ENCODE measurements around the gene STX16. TPM values are rescaled to one million over a fixed set of nuclear protein-coding genes. Genes with fewer than 3 reads are reported as not detected.

Gene STX16
- total RNA-seq, 1 experiment from 2014 or later = 41.9 TPM

DNA sequence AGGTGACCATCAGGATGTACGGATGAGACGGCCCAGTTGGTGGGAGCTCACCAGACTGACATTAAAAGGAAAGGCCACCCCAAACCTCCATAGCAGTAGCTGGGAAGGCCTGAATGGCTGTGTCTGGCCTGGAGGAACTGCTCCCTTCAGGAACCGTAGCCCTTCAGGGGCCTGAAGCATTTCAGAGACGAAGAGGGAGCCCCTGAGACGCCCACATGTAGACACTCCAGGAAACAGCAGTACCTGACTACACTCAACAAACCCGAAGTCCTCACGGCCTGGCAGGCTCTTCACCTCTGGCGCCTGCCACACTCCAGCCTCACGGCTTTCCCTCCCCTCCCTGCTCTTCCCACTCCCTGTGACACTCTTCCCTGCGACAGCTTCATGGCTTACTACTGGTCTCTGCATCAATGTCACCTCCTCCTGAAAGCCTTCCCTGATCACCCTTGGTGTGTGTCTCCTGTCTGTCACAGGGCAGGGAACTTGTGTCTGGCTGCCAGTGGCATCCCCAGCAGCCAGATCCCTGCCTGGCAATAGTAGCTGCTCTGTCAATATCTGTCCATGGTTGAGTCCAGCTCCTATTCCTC, 14.6 kb upstream of the STX16 start:
- ChIA-PET POLR2A (no interaction called here), CTCF (no interaction called here)
- intact Hi-C loops (cut with micrococcal nuclease; ENCODE audit: unreplicated experiment) (no loop called here), in situ Hi-C loops (cut with HindIII; ENCODE audit: low pct_unique_long_range_greater_than_20kb, low sequenced_read_pairs) (no loop called here)
- TF ChIP-seq, protein P1, sequence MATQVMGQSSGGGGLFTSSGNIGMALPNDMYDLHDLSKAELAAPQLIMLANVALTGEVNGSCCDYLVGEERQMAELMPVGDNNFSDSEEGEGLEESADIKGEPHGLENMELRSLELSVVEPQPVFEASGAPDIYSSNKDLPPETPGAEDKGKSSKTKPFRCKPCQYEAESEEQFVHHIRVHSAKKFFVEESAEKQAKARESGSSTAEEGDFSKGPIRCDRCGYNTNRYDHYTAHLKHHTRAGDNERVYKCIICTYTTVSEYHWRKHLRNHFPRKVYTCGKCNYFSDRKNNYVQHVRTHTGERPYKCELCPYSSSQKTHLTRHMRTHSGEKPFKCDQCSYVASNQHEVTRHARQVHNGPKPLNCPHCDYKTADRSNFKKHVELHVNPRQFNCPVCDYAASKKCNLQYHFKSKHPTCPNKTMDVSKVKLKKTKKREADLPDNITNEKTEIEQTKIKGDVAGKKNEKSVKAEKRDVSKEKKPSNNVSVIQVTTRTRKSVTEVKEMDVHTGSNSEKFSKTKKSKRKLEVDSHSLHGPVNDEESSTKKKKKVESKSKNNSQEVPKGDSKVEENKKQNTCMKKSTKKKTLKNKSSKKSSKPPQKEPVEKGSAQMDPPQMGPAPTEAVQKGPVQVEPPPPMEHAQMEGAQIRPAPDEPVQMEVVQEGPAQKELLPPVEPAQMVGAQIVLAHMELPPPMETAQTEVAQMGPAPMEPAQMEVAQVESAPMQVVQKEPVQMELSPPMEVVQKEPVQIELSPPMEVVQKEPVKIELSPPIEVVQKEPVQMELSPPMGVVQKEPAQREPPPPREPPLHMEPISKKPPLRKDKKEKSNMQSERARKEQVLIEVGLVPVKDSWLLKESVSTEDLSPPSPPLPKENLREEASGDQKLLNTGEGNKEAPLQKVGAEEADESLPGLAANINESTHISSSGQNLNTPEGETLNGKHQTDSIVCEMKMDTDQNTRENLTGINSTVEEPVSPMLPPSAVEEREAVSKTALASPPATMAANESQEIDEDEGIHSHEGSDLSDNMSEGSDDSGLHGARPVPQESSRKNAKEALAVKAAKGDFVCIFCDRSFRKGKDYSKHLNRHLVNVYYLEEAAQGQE (IDR thresholded peaks at IDR 0.05; ENCODE audit: insufficient read depth in 1 of 2, low read depth in 2 of 2, low read length in 1 of 2) = no peak
- TF ChIP-seq, protein P2, sequence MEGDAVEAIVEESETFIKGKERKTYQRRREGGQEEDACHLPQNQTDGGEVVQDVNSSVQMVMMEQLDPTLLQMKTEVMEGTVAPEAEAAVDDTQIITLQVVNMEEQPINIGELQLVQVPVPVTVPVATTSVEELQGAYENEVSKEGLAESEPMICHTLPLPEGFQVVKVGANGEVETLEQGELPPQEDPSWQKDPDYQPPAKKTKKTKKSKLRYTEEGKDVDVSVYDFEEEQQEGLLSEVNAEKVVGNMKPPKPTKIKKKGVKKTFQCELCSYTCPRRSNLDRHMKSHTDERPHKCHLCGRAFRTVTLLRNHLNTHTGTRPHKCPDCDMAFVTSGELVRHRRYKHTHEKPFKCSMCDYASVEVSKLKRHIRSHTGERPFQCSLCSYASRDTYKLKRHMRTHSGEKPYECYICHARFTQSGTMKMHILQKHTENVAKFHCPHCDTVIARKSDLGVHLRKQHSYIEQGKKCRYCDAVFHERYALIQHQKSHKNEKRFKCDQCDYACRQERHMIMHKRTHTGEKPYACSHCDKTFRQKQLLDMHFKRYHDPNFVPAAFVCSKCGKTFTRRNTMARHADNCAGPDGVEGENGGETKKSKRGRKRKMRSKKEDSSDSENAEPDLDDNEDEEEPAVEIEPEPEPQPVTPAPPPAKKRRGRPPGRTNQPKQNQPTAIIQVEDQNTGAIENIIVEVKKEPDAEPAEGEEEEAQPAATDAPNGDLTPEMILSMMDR (IDR thresholded peaks at IDR 0.05) = no peak
- TF ChIP-seq POLR2AphosphoS5 (IDR thresholded peaks at IDR 0.05; ENCODE audit: low read depth, low read length) (no peak), SIN3A (IDR thresholded peaks at IDR 0.05; ENCODE audit: borderline replicate concordance, insufficient read depth, low read depth, low read length) (no peak), TCF7L2 (IDR thresholded peaks at IDR 0.05; ENCODE audit: low read depth, low read length) (no peak)
- H3K27ac ChIP-seq (ENCODE audit: low read length) = no peak overlapping the region
- no peak for DNase-seq (ENCODE audit: low read depth, low spot score)
- no peak overlapping the region for H3K4me3 ChIP-seq (ENCODE audit: low read depth in 2 of 2, low read length in 2 of 2)
- no peaks in the 10 kb centered on the region for H3K4me1 ChIP-seq (ENCODE audit: control insufficient read depth, insufficient read depth, low read length)
- no TSS peak for BruUV-seq (replicated peaks)
- H3K9me3 ChIP-seq (ENCODE audit: control insufficient read depth, insufficient read depth, low read depth, low read length) = no peaks in the 10 kb centered on the region
- H3K27me3 ChIP-seq (ENCODE audit: control insufficient read depth, insufficient read depth, low read length) = no peaks in the 10 kb centered on the region
- H3K36me3 ChIP-seq (ENCODE audit: control insufficient read depth, insufficient read depth, low read length) = no peaks in the 10 kb centered on the region
- no peak for ATAC-seq

DNA sequence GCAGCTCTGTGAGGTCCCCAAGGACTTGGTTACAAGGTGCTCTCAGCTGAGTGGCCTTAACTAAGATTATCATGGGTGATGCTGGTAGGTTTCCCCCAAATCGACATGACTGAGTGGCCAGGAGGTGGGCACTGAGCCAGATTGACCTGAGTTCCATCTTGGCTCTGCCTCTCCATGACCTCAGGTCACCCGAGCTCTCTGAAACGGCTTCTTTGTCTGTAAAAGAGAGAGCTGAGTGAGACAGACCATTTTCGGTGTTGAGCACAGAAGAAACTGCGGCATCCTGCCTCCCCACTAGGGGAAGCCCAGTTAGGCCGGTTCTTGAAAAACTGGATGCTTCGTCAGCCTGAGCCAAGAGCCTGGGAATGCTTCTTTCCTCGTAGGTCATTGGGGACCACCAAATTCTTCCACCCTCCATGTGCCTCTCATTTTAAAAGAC, 14.1 kb upstream of the STX16 start:
- in situ Hi-C loops (cut with HindIII; ENCODE audit: low pct_unique_long_range_greater_than_20kb, low sequenced_read_pairs) (no loop called here), intact Hi-C loops (cut with micrococcal nuclease; ENCODE audit: unreplicated experiment) (no loop called here)
- no peaks in the 10 kb centered on the region for H3K4me1 ChIP-seq (ENCODE audit: control insufficient read depth, insufficient read depth, low read length)
- BruUV-seq (replicated peaks) = no TSS peak
- ATAC-seq (no peak), DNase-seq (ENCODE audit: low read depth, low spot score) (no peak)
- no peaks in the 10 kb centered on the region for H3K27me3 ChIP-seq (ENCODE audit: control insufficient read depth, insufficient read depth, low read length)
- H3K36me3 ChIP-seq (ENCODE audit: control insufficient read depth, insufficient read depth, low read length) = no peaks in the 10 kb centered on the region
- H3K4me3 ChIP-seq (ENCODE audit: low read depth in 2 of 2, low read length in 2 of 2) = no peak overlapping the region
- ChIA-PET CTCF (no interaction called here), POLR2A (no interaction called here)
- H3K9me3 ChIP-seq (ENCODE audit: control insufficient read depth, insufficient read depth, low read depth, low read length) = no peaks in the 10 kb centered on the region
- TF ChIP-seq, protein P1 (IDR thresholded peaks at IDR 0.05; ENCODE audit: insufficient read depth in 1 of 2, low read depth in 2 of 2, low read length in 1 of 2) = no peak
- TF ChIP-seq POLR2AphosphoS5 (IDR thresholded peaks at IDR 0.05; ENCODE audit: low read depth, low read length) (no peak), SIN3A (IDR thresholded peaks at IDR 0.05; ENCODE audit: borderline replicate concordance, insufficient read depth, low read depth, low read length) (no peak), TCF7L2 (IDR thresholded peaks at IDR 0.05; ENCODE audit: low read depth, low read length) (no peak)
- TF ChIP-seq, protein P2 (IDR thresholded peaks at IDR 0.05) = no peak
- H3K27ac ChIP-seq (ENCODE audit: low read length) = no peak overlapping the region
